HL-60 (cell line): ENCODE data around the gene AGBL4.

Experiments used
- DNase-seq, 2 experiments: peaks; one replicate each; pipeline ENCODE4 v3.0.0-alpha.2; 2010 to 2020; ENCODE audit warnings: low read depth in 1 of 2, low spot score in 1 of 2
- H3K27ac ChIP-seq: fragments of 250-450 bp; sonication (Bioruptor Pico); replicated peaks from 2 replicates; pipeline ENCODE4 v1.5.1; 2020; ENCODE audit warnings: mild to moderate bottlenecking, moderate library complexity
- H3K27me3 ChIP-seq: fragments of 250-450 bp; sonication (Bioruptor Pico); 2 replicates; pipeline ENCODE4 v1.5.1; 2021; ENCODE audit warnings: mild to moderate bottlenecking, moderate library complexity; ENCODE audit not compliant: insufficient read depth, poor library complexity, severe bottlenecking
- H3K4me3 ChIP-seq: replicated peaks from 2 replicates; pipeline ENCODE4 v1.5.1; 2011; ENCODE audit warnings: mild to moderate bottlenecking, control low read depth, low read length; ENCODE audit not compliant: insufficient read depth
- CTCF ChIP-seq: IDR thresholded peaks from one replicate; pipeline ENCODE4 v1.5.1; 2011; ENCODE audit warnings: low read length, control low read depth, inconsistent platforms; ENCODE audit not compliant: insufficient read depth
- GABPA ChIP-seq: IDR thresholded peaks from 2 replicates; pipeline ENCODE4 v1.6.1; 2012; ENCODE audit warnings: low read depth
- POLR2AphosphoS5 ChIP-seq: IDR thresholded peaks from 2 replicates; pipeline ENCODE4 v1.6.1; 2012; ENCODE audit warnings: low read depth
- REST ChIP-seq: IDR thresholded peaks from 2 replicates; pipeline ENCODE4 v1.6.1; 2012; ENCODE audit warnings: low read depth; ENCODE audit not compliant: insufficient replicate concordance
- SPI1 ChIP-seq: IDR thresholded peaks from 2 replicates; pipeline ENCODE4 v1.6.1; 2012; ENCODE audit warnings: low read depth, mild to moderate bottlenecking, borderline replicate concordance

AGBL4 gene

GRCh38 chr1:48629867-48630266, 1393.9 kb downstream of the AGBL4 start:
- no peak for DNase-seq
- H3K27me3 ChIP-seq, result no peaks in the 10 kb centered on the region
- no peak for TF ChIP-seq REST
- TF ChIP-seq SPI1, result no peak
- TF ChIP-seq GABPA, result no peak
- no peak for TF ChIP-seq POLR2AphosphoS5
- no peak for TF ChIP-seq CTCF
- no peak overlapping the region for H3K27ac ChIP-seq
- H3K4me3 ChIP-seq, result no peak overlapping the region

- no peak overlapping the region for H3K27ac ChIP-seq
- no peaks in the 10 kb centered on the region for H3K27me3 ChIP-seq
- no peak overlapping the region for H3K4me3 ChIP-seq
- TF ChIP-seq POLR2AphosphoS5 (no peak), GABPA (no peak), SPI1 (no peak), CTCF (no peak), REST (no peak)
- DNase-seq, result no peak
These were observed 1396.3 kb downstream of the AGBL4 start for GRCh38 chr1:48627486-48627885.

- no peak for TF ChIP-seq POLR2AphosphoS5
- no peak for TF ChIP-seq SPI1
- TF ChIP-seq REST, result no peak
- TF ChIP-seq CTCF, result no peak
- no peak for TF ChIP-seq GABPA
- DNase-seq, result no peak
- no peak overlapping the region for H3K4me3 ChIP-seq
These were observed 1404.2 kb downstream of the AGBL4 start for GRCh38 chr1:48619539-48619938.

More at GRCh38 chr1:48619539-48619938, 1404.2 kb downstream of the AGBL4 start:
- Histone ChIP-seq H3K27me3 (peaks cover 2% of the 10 kb centered on the region), H3K27ac (no peak overlapping the region)
